Epithelial cell of esophagus (primary cell): ENCODE measurements around the gene HES4.

ENCODE experiments used
- DNase-seq: peaks from one replicate; pipeline ENCODE4 v3.0.0; 2010; ENCODE audit warnings: low read depth
- H3K4me3 ChIP-seq: 2 replicates; pipeline ENCODE4 v1.5.1; 2011; ENCODE audit warnings: mild to moderate bottlenecking, low read length, control low read depth
- CTCF ChIP-seq: IDR thresholded peaks from 2 replicates; pipeline ENCODE4 v1.5.1; 2011; ENCODE audit warnings: low read depth, mild to moderate bottlenecking, low read length, control low read depth, inconsistent platforms; ENCODE audit not compliant: insufficient read depth; ENCODE audit errors: missing control alignments

HES4 gene

GRCh38 chr1:969260-969855 lies 30.5 kb downstream of the HES4 start:
- no peak for TF ChIP-seq CTCF
- no peak for DNase-seq
- H3K4me3 ChIP-seq, result no peak overlapping the region

- peak; percentile 50 for DNase-seq
- no peak for TF ChIP-seq CTCF
- peak overlapping the region; percentile 75 for H3K4me3 ChIP-seq
These were observed 32.2 kb downstream of the HES4 start for GRCh38 chr1:967466-968343.

GRCh38 chr1:966704-967300 lies 33.1 kb downstream of the HES4 start:
- DNase-seq, result peak; percentile 91
- no peak for TF ChIP-seq CTCF
- peak overlapping the region; percentile 75 for H3K4me3 ChIP-seq

- peak; percentile 85 for DNase-seq
- peak within 1 kb of the TSS; percentile 75 for H3K4me3 ChIP-seq
- TF ChIP-seq CTCF, result no peak
These were observed 33.7 kb downstream of the HES4 start, which contains the start of gene PLEKHN1 for GRCh38 chr1:966135-966703. Gene PLEKHN1 (plus strand): TSS chr1:966482. CDS start chr1:966532, 50 bp downstream.

- TF ChIP-seq CTCF, result no peak
- H3K4me3 ChIP-seq, result no peak overlapping the region
- DNase-seq, result no peak
These were observed 34.3 kb downstream of the HES4 start for GRCh38 chr1:965526-966134.

- DNase-seq, result no peak
- H3K4me3 ChIP-seq, result no peak overlapping the region
- no peak for TF ChIP-seq CTCF
These were observed 35.0 kb downstream of the HES4 start for GRCh38 chr1:964691-965525.
